Stimulated activated naive CD4-positive, alpha-beta T cell (primary cell): Measurements from ENCODE around the gene INSC.

Experiments
- DNase-seq, 6 experiments: peaks; one replicate each; lab custom pipeline; 2025; lab: John Stamatoyannopoulos, UW

Gene INSC

DNA sequence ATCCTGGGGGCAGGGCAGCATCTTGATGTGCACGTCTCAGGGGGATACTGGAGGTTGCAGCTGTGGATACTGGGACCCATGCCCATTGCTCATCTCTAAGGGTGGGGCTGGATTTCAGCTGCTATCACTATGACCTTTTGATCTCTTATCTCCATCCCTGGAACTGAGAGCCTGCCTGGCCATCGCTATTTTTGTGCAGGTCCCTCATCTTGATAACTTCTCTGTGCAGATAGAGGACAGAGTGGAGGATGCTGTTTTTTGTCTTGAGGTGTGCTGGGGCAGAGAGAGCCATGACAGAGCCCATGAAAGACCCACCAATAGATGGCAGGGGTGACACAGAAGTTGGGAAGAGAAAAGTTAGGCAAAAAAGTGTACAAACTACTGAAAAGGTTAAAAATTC lies 5.1 kb upstream of the INSC start:
- no peak for DNase-seq

DNA sequence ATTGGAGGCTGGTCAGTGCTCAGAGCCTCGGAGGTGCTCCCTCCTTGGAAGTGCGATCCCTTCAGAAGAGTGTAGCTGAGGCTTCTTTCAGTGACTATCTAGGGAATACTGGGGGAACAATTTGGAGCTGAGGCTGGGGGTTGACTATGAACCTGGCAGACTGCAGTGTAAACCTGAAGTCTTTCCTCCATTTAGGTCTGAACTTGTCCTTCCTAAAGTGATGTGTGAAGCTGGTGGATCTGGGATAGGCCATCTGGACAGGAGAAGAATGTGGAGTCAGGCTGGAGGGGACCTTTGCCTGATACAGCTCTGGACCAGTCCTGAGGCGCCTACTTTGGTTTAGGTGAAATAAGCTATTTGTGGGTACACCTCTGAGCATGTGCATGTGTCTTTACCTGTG lies 3.5 kb upstream of the INSC start:
- DNase-seq = no peak

DNA sequence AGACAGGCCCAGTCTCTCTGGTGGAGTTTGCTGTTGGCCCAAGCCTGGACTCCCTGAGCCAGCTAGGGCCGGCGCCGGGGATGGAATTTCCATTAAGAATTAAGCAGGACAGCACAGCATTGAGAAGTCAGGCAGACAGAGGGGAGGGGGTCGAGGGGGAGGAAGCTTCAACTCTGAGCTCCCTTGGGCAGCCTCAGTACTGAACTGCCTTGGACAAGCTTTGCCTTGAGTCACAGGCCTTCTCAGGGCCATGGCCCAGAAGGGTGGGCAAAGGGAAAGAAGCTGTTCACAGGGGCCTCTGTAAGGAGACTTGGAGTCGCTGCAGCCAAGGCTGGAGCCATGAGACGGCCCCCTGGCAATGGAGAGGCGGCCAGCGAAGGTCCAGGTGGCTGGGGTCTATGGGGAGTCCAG lies 2.6 kb upstream of the INSC start:
- DNase-seq = no peak

DNA sequence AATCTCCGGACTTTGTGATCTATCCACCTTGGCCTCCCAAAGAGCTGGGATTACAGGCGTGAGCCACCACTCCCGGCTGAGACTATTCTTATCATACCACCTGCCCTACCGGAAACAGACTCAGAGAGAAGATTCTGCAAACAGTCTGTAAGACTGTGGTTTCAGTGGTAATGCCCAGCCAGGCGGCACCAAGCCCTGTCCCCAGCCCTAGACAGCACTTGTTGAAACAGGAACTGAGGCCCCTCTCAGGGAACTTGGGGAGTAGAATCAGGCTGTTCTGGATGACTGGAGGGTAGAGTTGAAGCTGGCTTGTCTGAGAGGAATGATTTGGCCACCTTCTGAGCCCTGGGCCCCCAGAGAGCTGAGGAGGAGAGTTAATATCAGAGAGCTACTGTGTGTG lies 1.3 kb upstream of the INSC start:
- DNase-seq = no peak

DNA sequence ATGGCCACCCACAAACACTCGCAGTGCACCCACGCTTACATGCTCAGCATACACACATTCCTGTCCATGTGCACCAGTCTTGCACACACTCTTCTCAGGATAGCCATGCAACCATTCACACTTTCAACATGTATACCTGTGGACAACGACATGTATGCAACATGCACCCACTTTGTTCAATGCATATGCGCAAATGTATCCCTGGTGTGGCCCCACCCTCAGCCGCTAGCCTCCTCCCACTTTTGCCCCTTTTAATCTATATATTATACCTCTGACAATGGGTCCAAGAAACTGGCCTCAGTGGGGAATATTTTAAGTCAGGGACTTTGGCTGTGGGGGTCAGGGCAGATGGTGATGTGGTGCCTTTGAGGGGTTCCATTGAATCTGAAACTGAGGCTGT lies 963 bp downstream of the INSC start:
- DNase-seq = no peak

DNA sequence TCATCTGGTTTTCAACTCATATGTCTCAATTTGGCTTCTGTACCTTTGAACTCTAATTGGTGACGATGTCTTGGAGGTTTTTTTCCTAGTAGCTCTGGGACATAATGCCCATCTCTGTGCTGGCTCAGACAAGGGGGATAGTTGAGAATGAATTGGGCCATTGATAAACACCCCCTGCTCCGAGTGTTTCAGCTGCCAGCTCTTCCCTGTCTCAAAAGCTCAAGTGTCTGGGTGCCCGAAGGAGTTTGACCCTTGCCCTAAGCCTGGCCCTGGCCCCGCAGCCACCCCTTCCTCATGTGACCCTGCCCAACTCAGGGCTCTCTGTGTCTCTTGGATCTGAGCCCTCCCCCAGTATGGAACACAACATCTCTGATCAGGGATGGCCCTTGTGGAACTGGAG lies 3.0 kb downstream of the INSC start:
- DNase-seq = no peak

DNA sequence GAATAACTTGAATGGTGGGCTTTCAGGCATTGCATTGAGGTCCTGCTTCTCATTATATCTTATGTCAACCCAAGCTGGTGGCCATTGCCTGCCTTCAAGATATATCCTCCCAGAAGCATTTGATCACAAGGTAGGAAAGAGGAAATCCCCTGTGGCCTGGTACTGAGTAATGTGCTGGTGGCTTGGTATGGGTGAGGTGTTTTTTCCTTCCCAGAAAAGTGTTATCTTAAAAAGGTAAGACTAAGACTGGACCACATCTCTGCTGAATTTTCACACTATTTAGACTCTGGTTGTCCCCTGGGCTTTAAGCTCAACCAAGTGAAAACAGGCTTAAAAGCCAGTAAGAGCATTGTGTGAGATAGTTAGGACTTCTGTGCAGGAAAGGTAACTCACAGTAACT lies 3.7 kb downstream of the INSC start:
- DNase-seq = no peak

DNA sequence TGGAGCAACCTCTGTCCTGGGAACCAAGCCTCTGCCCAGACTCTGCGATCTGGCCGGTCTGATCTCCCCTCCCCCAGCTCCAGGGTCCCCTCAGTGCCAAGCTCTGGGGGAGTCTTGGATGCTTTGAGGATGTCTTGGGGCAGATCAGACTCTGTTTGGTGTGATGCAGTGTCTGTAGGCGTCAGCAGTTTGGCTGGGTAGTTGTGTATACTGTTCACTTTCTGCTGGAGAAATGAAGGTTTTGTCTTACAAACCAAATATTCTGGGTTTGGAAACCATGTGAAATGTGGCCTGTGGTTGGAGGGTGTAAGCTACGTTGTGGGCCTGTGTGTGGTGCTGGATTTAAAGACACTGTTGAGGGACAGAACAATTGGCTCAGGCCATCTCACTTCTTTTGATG lies 4.6 kb downstream of the INSC start:
- DNase-seq = no peak

DNA sequence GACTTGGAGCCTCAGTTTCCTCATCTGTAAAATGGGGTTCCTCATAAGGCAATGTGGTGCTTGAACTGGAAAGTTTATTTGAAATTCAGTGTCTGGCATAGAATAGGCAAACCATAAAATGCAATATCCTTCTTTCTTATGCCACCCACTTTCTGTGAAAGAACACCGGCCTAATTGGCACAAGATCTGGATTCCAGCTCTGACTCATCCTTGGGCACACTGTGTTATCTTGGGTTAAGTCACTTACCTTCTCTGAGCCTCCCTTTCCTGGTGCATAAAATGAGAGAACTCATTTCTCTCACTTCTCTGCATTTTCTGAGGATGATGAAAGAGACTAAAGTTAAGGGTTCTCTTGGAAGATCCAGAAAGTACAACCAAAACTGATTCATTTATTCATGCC lies 5.1 kb downstream of the INSC start:
- no peak for DNase-seq

DNA sequence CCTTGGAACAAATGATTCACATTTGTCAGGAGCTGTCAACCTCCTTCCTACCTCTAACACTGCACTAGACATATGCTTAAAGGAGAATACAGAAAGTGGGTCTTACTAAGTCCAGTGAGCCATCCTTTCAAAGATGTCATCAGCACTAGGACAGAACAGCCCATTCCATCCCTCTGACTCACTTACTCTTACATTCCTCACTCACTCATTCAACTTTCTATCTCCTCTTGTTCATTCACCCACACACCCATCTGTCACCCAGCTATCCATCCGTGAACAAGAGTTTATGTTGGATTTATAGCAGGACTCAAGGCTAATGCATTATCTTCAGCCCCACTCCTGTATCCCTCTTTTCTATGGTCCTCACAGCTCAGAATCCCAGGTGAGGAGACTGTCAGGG lies 9.1 kb downstream of the INSC start:
- DNase-seq = no peak

DNA sequence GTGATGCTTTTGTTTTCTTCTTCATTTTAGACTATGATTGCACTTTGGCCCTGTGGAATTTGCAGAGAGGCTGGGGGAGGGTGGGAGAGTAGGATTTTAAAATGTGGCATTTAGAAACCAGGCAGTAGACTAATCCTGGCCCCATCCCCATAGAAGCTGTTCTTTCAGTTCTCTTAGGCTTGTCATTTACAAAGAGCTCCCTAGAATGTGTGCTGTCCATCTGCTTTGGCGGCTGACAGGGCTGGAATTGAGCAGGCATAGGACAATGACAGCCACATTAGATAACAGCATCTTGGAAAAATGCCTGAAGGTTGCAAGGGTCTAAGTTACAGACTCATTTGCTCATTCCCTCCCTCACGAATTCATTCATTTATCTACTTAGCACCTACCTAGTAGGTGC lies 9.8 kb downstream of the INSC start:
- DNase-seq = no peak

DNA sequence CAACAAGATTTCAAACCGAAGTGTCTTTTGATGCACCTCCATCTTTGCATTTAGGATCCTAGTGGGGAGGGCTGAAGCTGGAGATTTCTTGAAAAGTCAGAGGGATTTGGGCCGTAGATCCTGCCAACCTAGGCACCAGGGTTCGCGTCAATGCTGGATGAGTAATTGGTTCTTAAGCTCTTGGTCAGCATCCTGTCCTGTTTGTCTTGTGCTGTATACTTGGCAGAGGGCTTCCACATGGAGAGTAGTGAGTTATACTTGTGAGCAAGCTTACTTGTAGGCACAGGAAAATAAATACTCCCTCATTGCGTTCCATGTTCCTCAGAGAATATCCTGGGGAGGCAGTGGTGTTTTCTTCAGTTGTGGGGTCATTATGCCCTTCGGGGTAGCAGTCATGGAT lies 12.6 kb downstream of the INSC start:
- DNase-seq = no peak

DNA sequence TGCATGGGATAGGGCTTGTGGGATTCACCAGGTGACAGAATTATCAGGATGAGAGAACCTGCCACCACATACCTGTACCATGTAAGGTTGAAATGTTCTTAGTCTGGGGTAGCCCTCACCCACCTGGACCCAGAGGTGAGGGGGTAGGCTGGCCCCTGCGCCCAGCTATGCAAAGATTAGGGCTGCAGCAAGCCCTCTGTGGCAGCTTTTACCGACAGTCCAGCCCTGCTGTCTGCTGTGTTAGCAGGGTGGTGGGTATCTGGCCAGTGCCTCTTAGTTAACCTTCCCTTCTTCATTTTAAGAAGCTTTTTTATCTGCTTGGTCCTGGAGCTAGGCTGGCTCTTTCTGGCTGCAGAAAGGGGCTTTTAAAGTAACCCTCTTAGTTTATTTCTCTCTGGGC lies 13.9 kb downstream of the INSC start:
- no peak for DNase-seq

DNA sequence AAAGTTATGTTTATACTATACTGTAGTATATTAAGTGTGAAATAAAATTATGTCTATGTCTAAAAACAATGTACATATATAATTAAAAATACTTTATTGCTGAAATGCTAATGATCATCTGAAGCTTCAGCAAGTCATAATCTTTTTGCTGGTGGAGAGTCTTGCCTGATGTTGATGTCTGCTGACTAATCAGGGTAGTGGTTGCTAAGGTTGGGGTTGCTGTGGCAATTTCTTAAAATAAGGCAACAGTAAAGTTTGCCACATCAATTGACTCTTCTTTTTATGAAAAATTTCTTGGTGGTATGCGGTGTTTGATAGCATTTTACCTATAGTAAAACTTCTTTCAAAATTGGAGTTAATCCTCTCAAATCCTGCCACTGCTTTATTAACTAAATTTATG lies 21.4 kb downstream of the INSC start:
- DNase-seq = no peak

DNA sequence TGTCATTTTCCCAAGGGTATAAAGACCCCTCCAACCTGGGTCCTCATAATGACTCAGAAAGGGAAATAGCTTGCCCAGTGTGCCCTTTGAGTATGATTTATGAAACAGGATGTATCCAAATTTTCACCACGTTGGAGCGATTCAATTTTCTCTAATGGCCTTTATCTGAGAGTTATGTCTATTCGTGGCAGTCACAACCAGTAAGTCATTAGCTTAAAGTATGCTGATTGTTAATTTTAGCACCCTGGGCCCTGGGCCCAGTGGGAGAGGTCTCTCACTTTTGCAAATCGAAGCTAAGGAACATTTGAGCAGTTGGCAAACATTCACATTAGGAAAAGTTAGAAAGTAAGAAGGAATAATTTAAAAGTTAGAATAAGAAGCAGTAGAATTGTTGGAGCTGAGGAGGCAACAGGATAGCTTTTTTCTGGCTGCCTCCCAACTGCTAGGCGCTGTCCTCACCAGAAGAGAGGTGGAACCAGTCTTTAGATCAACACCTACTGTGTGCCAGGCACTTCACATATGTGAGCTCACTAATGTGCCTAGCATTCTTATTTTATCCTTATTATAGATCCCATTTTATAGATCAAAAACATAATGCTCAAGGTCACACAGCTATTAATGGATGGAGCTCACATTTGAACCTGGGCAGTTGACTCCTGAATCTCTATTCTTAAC lies 24.5 kb downstream of the INSC start:
- DNase-seq = no peak

DNA sequence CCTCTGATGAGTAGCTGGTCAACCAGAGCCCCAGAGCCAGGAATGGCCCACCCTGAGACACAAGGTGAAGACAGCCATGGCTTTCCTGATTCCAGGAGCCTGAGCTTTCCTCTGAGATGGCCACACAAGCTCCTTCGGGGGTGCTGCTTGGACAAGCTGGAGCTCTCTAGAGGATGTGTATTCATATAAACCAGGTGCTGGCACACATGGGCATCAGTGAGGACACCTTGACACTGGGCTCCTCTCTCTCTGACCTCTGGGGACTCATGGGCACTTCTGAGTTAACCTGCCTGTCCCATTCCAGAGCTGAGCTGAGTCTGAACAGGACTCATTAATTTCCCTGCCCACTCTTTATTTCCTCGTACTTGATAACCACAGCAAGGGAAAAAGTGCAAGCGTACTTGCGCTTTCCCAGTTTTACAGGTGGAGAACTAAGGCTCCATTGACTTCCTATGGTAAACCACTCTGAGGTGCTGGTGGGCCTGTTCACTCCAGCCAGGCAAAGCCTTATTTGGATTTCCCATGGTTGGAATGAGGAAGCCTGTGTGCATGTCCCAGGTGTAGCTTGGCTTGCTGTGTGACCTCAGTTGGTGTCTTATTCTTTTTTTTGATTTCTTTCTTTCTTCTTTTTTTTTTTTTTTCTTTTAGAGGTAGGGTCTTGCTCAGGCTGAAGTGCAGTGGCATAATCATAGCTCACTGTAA lies 25.4 kb downstream of the INSC start:
- DNase-seq = no peak

DNA sequence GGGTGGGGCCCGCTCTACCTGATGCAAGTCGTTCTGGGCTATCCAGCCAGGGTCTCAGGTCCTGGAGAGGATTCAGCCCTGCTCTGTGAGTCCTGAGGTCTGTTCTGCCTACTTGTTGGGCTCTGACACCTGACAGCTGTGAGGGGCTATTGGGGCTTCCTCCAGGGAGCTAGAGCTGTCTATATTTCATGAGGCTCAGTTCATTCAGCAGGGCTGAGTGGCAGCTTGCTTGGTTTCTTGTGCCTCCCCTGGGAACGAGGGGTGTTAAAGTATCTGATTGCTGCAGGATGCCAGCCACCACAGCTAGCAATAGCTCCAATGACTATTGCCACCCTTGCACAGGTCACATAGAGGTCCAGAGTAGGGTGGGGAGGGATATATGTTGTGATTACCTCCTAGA lies 26.7 kb downstream of the INSC start:
- no peak for DNase-seq

DNA sequence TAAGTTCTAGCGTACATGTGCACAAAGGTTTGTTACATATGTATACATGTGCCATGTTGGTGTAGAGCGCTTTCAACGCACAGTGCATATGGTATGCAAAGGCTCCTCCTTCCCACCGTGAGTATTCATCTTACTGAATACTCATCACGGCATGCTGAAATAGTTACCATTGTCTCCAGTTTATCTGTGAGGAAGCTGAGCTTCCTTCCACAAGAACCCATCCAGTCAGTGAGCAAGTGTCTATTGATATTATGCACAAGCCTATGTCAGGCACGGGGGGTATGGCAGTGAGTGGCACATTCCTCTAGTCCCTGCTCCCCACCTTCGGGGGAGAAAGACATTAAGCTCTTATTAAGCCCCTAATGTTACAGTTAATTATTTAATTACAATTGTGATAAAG lies 28.1 kb downstream of the INSC start:
- no peak for DNase-seq

DNA sequence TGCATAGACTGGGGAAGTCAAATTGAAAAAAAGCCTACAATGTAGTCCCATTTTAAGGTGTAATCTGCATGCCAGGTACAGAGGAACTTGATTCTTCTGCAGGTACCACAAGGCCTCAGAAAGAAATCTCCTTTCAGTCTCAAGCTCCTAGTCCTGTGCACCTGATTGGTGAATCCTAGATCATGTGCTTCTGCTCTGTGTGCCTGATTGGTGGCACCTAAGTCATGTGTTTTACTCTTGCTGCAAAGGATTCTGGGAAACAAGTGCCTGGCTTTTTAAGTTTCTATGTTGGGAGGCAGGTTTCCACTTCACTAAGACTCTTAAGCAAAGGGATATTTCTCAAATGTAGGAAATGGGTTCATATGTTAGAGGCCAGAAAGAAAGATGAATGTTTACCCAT lies 29.1 kb downstream of the INSC start:
- no peak for DNase-seq

DNA sequence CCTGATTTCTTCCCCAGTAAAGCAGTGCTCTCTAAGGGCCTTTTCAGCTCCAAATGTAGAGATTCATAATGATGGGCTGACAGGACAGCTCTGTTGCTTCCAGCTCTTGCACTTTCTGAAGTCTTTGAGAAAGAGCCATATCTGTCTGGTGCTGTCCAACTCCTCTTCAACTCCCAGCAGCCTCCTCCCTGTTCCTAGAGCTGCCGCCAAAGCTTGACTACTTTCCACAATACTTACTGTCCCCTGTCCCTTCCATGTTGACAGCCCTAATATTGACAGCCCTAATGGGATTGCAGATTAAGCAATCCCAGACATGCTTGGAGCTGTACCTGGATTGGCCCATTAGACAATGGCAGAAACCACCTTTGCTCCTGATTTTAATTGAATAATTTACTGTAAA lies 29.6 kb downstream of the INSC start:
- DNase-seq = no peak

DNA sequence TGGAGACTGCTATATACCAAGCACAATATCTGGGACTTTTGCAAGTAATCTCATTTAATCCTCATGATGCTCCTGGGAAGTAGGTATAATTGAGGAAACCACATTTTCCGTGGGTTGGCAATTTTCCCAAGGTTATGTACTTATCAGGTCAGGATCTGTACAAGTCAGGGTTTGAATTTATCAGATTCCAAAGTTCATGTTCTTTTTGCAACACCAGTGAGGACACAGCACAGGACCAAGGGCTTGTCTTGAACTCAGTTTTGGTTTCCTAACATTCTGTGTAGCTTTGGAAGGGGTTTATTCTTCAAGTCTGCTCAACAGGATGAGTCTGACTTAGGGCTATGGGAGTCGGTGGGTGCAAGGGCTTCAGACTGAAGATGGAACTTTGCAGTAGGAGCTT lies 30.4 kb downstream of the INSC start:
- no peak for DNase-seq

DNA sequence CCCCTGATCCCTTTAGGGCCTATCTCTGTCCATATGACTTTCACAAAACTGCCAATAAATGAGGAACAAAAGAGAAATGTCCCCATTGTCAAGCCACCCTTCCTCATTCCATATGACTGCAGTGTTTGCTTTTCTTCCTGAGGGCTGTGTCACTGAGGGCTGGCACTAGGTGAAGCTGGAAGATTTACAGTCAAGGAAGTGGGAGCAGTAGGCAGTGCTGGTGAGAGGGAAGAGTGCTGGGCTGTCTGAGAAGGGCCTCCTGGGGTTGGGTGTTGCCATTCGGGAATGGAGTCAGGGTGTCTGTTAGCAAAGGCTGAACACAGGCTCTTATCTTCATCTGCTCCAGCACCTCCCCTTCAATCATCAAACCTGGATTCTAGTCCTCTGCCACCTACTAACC lies 30.9 kb downstream of the INSC start:
- no peak for DNase-seq

DNA sequence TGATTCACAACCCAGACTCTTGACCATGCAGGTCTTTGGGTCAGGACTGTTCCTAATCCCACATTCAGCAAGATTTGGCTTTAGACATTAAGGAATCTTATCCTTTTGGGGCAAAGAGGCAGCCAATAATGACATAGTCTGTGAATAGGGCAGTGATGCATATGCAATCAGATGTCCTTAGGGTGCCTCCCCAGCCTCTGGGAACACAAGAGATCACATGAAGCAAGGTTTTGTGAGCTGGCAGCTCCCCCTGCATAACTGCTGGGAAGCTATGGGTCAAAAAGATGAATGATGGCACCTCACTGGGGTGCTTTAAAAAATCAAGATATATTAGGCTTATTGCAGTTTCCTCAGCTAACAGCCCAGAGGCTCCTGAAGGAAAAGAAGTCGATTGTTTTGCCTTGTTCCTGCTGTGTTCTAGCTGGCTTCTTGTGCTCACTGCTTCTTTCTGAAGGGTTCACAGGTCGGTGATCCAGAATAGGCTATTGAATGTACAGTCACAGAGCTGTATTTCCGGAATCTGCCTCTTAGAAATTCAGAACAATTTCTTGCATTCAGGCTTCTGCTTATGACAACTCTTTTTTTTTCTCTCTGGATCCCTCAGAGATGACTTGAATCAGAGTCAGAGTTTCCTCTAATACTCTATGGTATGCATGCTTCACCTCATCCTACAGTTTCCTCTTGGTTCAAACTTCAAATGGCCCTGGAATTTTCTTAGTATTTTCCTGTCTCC lies 31.7 kb downstream of the INSC start:
- DNase-seq = no peak

DNA sequence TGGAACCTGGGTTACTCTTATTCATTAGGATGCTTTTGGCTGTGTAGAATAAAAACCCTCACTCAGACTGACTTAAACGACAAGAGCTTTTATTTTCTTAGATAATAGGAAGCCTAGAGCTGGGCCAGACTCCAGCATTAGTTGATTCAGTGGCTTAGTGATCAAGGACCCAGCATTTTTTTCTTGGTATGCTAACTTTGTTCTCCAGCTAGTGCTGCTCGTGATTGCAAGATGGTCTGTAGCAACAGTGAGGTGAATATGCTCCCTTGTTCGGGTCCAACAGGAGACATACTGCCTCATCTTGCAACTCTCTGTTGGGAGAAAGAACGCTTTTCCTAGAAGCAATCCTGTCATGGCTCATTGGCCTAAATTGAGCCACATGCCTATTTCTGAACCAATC lies 33.4 kb downstream of the INSC start:
- DNase-seq = no peak
